Gastroesophageal sphincter (tissue), 4 donors: ENCODE measurements around the gene RIMBP2. TPM values are rescaled to one million over a fixed set of nuclear protein-coding genes. Genes with fewer than 3 reads are reported as not detected.

Experiments used
- ATAC-seq: fragments of 150-250 bp; one replicate; pipeline ENCODE4 v1.9.1; 2016; ENCODE audit warnings: mild to moderate bottlenecking, moderate library complexity
- H3K27ac ChIP-seq, 4 donors: fragments of 200-600 bp; sonication (generic) in 3 of 4; 1 replicate in 3 of 4; 2 replicates in 1 of 4; pipeline ENCODE4 v1.5.1; 2016 to 2019
- H3K27me3 ChIP-seq: fragments of 200-600 bp; sonication (generic); one replicate; pipeline ENCODE4 v1.5.1; 2019
- H3K36me3 ChIP-seq, 2 donors: fragments of 200-600 bp; sonication (generic); one replicate each; pipeline ENCODE4 v1.5.1; 2019; ENCODE audit warnings: control low read depth in 1 of 2
- H3K4me1 ChIP-seq, 3 donors: fragments of 200-600 bp; sonication (generic); 1 replicate in 2 of 3; 2 replicates in 1 of 3; pipeline ENCODE4 v1.5.1; 2016 to 2019; ENCODE audit warnings: control low read depth in 2 of 3
- H3K4me3 ChIP-seq, 2 donors: fragments of 200-600 bp; sonication (generic); one replicate each; pipeline ENCODE4 v1.5.1; 2019; ENCODE audit warnings: mild to moderate bottlenecking in 1 of 2, moderate library complexity in 1 of 2
- H3K9me3 ChIP-seq, 3 donors: fragments of 200-600 bp; sonication (generic); one replicate each; pipeline ENCODE4 v1.5.1; 2017 to 2019; ENCODE audit warnings: control low read depth in 2 of 3
- CTCF ChIP-seq, 4 experiments: fragments of 200-600 bp in 2 of 4; fragments of 450-650 bp in 2 of 4; sonication (generic) in 1 of 4; IDR thresholded peaks; one replicate each; pipeline ENCODE4 v1.5.1; 2017 to 2019; ENCODE audit warnings: antibody characterized with exemption in 4 of 4, mild to moderate bottlenecking in 2 of 4, moderate library complexity in 2 of 4
- EP300 ChIP-seq: sonication (generic); formaldehyde crosslinking; IDR thresholded peaks from one replicate; pipeline ENCODE4 v1.6.1; 2017; ENCODE audit warnings: antibody characterized with exemption, mild to moderate bottlenecking
- POLR2A ChIP-seq, 2 donors: fragments of 450-650 bp; IDR thresholded peaks; one replicate each; pipeline ENCODE4 v1.6.1; 2017; ENCODE audit warnings: antibody characterized with exemption in 2 of 2, mild to moderate bottlenecking in 2 of 2, moderate library complexity in 1 of 2
- POLR2AphosphoS5 ChIP-seq: sonication (generic); formaldehyde crosslinking; IDR thresholded peaks from one replicate; pipeline ENCODE4 v1.6.1; 2017; ENCODE audit warnings: antibody characterized with exemption
- WGBS, 2 donors: methylation state at CpG; one replicate each; pipeline ENCODE4 v1.1.5; 2018; ENCODE audit warnings: low coverage in 1 of 2; 5-methylcytosine and 5-hydroxymethylcytosine counted together
- total RNA-seq, 4 donors: library from RNA; depleted of rRNA; stranded (reverse); fragments of >200 nt; gene quantifications; one replicate each; pipeline ENCODE4 v1.1.0, GENCODE V29; 2016

The RIMBP2 gene
- total RNA-seq, 4 donors from 2014 or later: 0.42 to 1.1 (median 0.60) TPM

GRCh38 chr12:130628304-130628703 is 87.8 kb downstream of the RIMBP2 start:
- H3K4me1 ChIP-seq: no peaks in the 10 kb centered on the region
- H3K4me3 ChIP-seq: no peak overlapping the region
- peaks cover 0 to 6% (median 0%) of the 10 kb centered on the region in 3 donors for H3K9me3 ChIP-seq
- TF ChIP-seq EP300: no peak
- TF ChIP-seq POLR2AphosphoS5: no peak
- TF ChIP-seq POLR2A (IDR thresholded peaks at IDR 0.05): no peak
- no peak for TF ChIP-seq CTCF (IDR thresholded peaks at IDR 0.05)
- 83% methylated on average over 4 of the region's 5 CpGs; no CpG with 5 or more reads in 1 of the 2 donors for WGBS, 2 donors
- no peak overlapping the region for H3K27ac ChIP-seq
- ATAC-seq: no peak
- H3K27me3 ChIP-seq: peaks cover 8% of the 10 kb centered on the region
- H3K36me3 ChIP-seq: no peaks in the 10 kb centered on the region

GRCh38 chr12:130627175-130627574 is 88.9 kb downstream of the RIMBP2 start:
- no peaks in the 10 kb centered on the region for H3K4me1 ChIP-seq
- TF ChIP-seq POLR2A (IDR thresholded peaks at IDR 0.05) (no peak), CTCF (IDR thresholded peaks at IDR 0.05) (no peak), POLR2AphosphoS5 (no peak), EP300 (no peak)
- no peaks in the 10 kb centered on the region for H3K27me3 ChIP-seq
- WGBS, 2 donors: 86 to 100% methylated on average over 4 to 6 of the region's 7 CpGs
- ATAC-seq: no peak
- no peaks in the 10 kb centered on the region for H3K36me3 ChIP-seq
- H3K9me3 ChIP-seq: peaks cover 0 to 16% (median 0%) of the 10 kb centered on the region in 3 donors
- no peak overlapping the region for H3K27ac ChIP-seq
- no peak overlapping the region for H3K4me3 ChIP-seq

GRCh38 chr12:130626601-130627000 is 89.5 kb downstream of the RIMBP2 start:
- no peaks in the 10 kb centered on the region for H3K27me3 ChIP-seq
- H3K27ac ChIP-seq: no peak overlapping the region
- ATAC-seq: no peak
- H3K4me1 ChIP-seq: no peaks in the 10 kb centered on the region
- no peak overlapping the region for H3K4me3 ChIP-seq
- H3K36me3 ChIP-seq: no peaks in the 10 kb centered on the region
- 86 to 91% methylated on average over 11 of the region's 11 CpGs for WGBS, 2 donors
- TF ChIP-seq POLR2AphosphoS5 (no peak), EP300 (no peak)
- peaks cover 0 to 22% (median 0%) of the 10 kb centered on the region in 3 donors for H3K9me3 ChIP-seq

GRCh38 chr12:130625201-130625600 is 90.9 kb downstream of the RIMBP2 start:
- no peak for ATAC-seq
- H3K4me3 ChIP-seq: no peak overlapping the region
- H3K27ac ChIP-seq: no peak overlapping the region
- H3K4me1 ChIP-seq: no peaks in the 10 kb centered on the region
- 45 to 62% methylated on average over 5 of the region's 5 CpGs for WGBS, 2 donors
- TF ChIP-seq CTCF (IDR thresholded peaks at IDR 0.05) (no peak), EP300 (no peak), POLR2A (IDR thresholded peaks at IDR 0.05) (no peak), POLR2AphosphoS5 (no peak)
- H3K36me3 ChIP-seq: no peaks in the 10 kb centered on the region
- peaks cover 0 to 28% (median 0%) of the 10 kb centered on the region in 3 donors for H3K9me3 ChIP-seq
- H3K27me3 ChIP-seq: no peaks in the 10 kb centered on the region

GRCh38 chr12:130622803-130623202 is 93.3 kb downstream of the RIMBP2 start:
- ATAC-seq: no peak
- Histone ChIP-seq H3K27ac (no peak overlapping the region), H3K36me3 (no peaks in the 10 kb centered on the region), H3K4me3 (no peak overlapping the region), H3K9me3 (peaks cover 0 to 34% (median 0%) of the 10 kb centered on the region in 3 donors), H3K4me1 (no peaks in the 10 kb centered on the region), H3K27me3 (no peaks in the 10 kb centered on the region)
- WGBS, 2 donors: 69 to 73% methylated on average over 3 of the region's 3 CpGs
- TF ChIP-seq CTCF (IDR thresholded peaks at IDR 0.05): no peak
- TF ChIP-seq POLR2AphosphoS5: no peak
- TF ChIP-seq POLR2A (IDR thresholded peaks at IDR 0.05): no peak
- TF ChIP-seq EP300: no peak
